Endothelial cell (in vitro differentiated cells): ENCODE results near the gene MOGAT3. TPM values are rescaled to one million over a fixed set of nuclear protein-coding genes. Genes with fewer than 3 reads are reported as not detected.

Source experiments
- DNase-seq: peaks from one replicate; pipeline ENCODE4 v3.0.0; 2021; ENCODE audit warnings: low spot score
- H3K27ac Mint-ChIP-seq: one replicate; pipeline ENCODE4 v1.8.0; 2021; ENCODE audit warnings: mixed read lengths, inconsistent platforms; ENCODE audit not compliant: unreplicated experiment
- H3K27me3 Mint-ChIP-seq: one replicate; pipeline ENCODE4 v1.8.0; 2021; ENCODE audit warnings: mild to moderate bottlenecking, moderate library complexity, mixed read lengths, inconsistent platforms; ENCODE audit not compliant: unreplicated experiment
- H3K36me3 Mint-ChIP-seq: one replicate; pipeline ENCODE4 v1.8.0; 2021; ENCODE audit warnings: mild to moderate bottlenecking, low read depth, mixed read lengths, inconsistent platforms; ENCODE audit not compliant: unreplicated experiment
- H3K4me1 Mint-ChIP-seq: one replicate; pipeline ENCODE4 v1.8.0; 2021; ENCODE audit warnings: mild to moderate bottlenecking, mixed read lengths, inconsistent platforms; ENCODE audit not compliant: unreplicated experiment
- H3K4me3 Mint-ChIP-seq: one replicate; pipeline ENCODE4 v1.8.0; 2021; ENCODE audit warnings: mild to moderate bottlenecking, mixed read lengths, inconsistent platforms; ENCODE audit not compliant: unreplicated experiment
- H3K9me3 Mint-ChIP-seq: one replicate; pipeline ENCODE4 v1.8.0; 2021; ENCODE audit warnings: mixed read lengths, inconsistent platforms; ENCODE audit not compliant: unreplicated experiment
- CTCF ChIP-seq: fragments of 200-600 bp; sonication (generic); IDR thresholded peaks from one replicate; pipeline ENCODE4 v1.5.0; 2021; ENCODE audit warnings: antibody characterized with exemption; ENCODE audit not compliant: unreplicated experiment
- total RNA-seq: library from RNA; stranded (reverse); fragmentation: NEBNext Ultra II Directional; extraction: Animal tissue kit (Norgen Biotek cat#: 25700); gene quantifications from one replicate; pipeline ENCODE4 v1.2.1, GENCODE V29; 2021; ENCODE audit not compliant: unreplicated experiment

Gene MOGAT3
- total RNA-seq, 1 donor from 2014 or later: not detected

DNA sequence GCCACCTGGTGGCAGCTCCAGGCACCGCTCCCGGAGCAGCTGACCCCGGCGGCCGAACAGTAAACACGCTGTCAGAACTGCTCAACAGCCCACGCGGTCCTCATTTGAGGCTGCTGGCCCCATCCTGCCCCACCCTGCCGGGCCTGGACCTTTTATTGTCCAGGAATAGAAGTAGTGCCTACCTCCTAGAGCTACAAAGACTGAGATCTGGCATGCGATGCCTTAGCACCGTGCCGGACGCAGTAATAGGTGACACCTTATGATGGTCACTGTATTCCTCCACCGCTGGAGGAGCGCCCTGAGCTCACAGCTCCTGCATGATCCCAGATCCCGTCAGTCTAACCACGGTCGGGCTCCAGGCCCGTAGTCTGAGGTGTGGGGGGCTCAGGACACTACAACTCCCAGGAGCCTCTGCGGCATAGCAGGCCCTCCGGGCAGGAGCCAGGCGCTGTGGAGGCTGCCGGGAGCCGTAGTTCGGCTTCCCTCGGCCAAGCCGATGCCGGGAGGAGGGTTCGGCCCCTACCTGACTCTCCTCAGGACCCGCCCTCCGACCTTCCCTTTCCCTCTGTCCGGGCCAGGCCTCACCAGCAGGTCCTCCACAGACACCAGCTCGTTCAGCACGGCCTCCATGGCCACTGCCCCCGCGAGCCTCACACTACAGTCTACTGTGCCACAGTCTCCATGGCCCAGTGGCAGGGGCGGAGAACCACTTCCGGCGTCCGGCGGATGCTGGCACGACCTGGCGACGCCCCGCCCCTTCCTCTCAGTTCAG lies 43.7 kb upstream of the MOGAT3 start, which contains the start of gene FIS1:
FIS1 (minus strand) TSS at position 707 of the 772 bp plus-strand sequence; CDS start at position 630, 77 bp downstream.
- Mint-ChIP-seq H3K36me3 (peaks cover 13% of the 10 kb centered on the region), H3K4me3 (peak within 1 kb of the TSS; percentile 98), H3K9me3 (no peaks in the 10 kb centered on the region), H3K27ac (peak within 1 kb of the TSS; percentile 97), H3K4me1 (peaks cover 9% of the 10 kb centered on the region), H3K27me3 (peaks cover 2% of the 10 kb centered on the region)
- DNase-seq: peak; percentile 91
- TF ChIP-seq CTCF: peak; percentile 87

GRCh38 chr7:101243646-101244374 lies 43.0 kb upstream of the MOGAT3 start:
- H3K4me3 Mint-ChIP-seq: peak overlapping the region; percentile 98
- no peak for DNase-seq

GRCh38 chr7:101241443-101242349 lies 40.9 kb upstream of the MOGAT3 start:
- Mint-ChIP-seq H3K27me3 (peaks cover 2% of the 10 kb centered on the region), H3K9me3 (no peaks in the 10 kb centered on the region), H3K4me3 (no peak overlapping the region), H3K4me1 (peaks cover 19% of the 10 kb centered on the region), H3K36me3 (peaks cover 4% of the 10 kb centered on the region), H3K27ac (peak overlapping the region; percentile 42)
- no peak for TF ChIP-seq CTCF
- no peak for DNase-seq

More at GRCh38 chr7:101243646-101244374, 43.0 kb upstream of the MOGAT3 start:
- Mint-ChIP-seq H3K9me3 (no peaks in the 10 kb centered on the region), H3K27ac (peak overlapping the region; percentile 80), H3K27me3 (peaks cover 2% of the 10 kb centered on the region), H3K36me3 (peaks cover 13% of the 10 kb centered on the region), H3K4me1 (peaks cover 14% of the 10 kb centered on the region)
- TF ChIP-seq CTCF: no peak

DNA sequence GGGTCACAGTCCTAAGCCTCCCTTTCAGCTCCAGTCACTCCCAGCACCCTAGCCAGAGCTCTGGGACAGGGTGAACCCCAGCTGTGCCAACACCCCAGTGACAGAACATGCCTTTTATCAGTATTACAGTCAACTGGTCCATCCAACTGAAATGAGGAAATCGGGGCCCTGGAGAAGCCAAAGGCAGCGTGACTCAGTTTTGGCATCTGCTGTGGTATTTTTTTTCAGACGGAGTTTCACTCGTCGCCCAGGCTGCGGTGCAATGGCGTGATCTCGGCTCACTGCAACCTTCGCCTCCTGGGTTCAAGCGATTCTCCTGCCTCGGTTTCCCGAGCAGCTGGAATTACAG lies 40.2 kb upstream of the MOGAT3 start:
- DNase-seq: no peak
- Mint-ChIP-seq H3K9me3 (no peaks in the 10 kb centered on the region), H3K27ac (peak overlapping the region; percentile 49), H3K4me3 (no peak overlapping the region), H3K27me3 (peaks cover 4% of the 10 kb centered on the region), H3K4me1 (peaks cover 19% of the 10 kb centered on the region), H3K36me3 (peaks cover 4% of the 10 kb centered on the region)
- TF ChIP-seq CTCF: no peak
